SIG-M5 treated with dmso at 0.1 percent for 504 hours (cell line): ENCODE results near the gene HNRNPAB.
"Not testable (repeated sequence)": the region's sequence is repeated elsewhere in the genome, so short reads cannot be mapped to it uniquely, and the experiment has no call there.

Experiments used
- DNase-seq: peaks from one replicate; lab custom pipeline; 2025; ENCODE audit not compliant: unreplicated experiment; lab: John Stamatoyannopoulos, UW

HNRNPAB gene

GRCh38 chr5:178241688-178242231 lies 37.4 kb downstream of the HNRNPAB start:
- DNase-seq, result no peak

GRCh38 chr5:178242416-178242815 lies 38.1 kb downstream of the HNRNPAB start:
- no peak for DNase-seq

- DNase-seq, result no peak
Measured at GRCh38 chr5:178244576-178244975, 40.2 kb downstream of the HNRNPAB start.

- no peak for DNase-seq
Measured at GRCh38 chr5:178245389-178245788, 41.1 kb downstream of the HNRNPAB start.

- DNase-seq, result no peak
Measured at GRCh38 chr5:178246624-178247279, 42.4 kb downstream of the HNRNPAB start.

- DNase-seq, result no peak
Measured at GRCh38 chr5:178247481-178248456, 43.4 kb downstream of the HNRNPAB start.

GRCh38 chr5:178248750-178249149 lies 44.4 kb downstream of the HNRNPAB start:
- no peak for DNase-seq

GRCh38 chr5:178249191-178249989 lies 45.1 kb downstream of the HNRNPAB start:
- DNase-seq, result no peak

GRCh38 chr5:178250263-178250662 lies 45.9 kb downstream of the HNRNPAB start:
- DNase-seq, result no peak

- DNase-seq, result no peak
Measured at GRCh38 chr5:178252258-178252657, 47.9 kb downstream of the HNRNPAB start.

GRCh38 chr5:178253632-178254031 lies 49.3 kb downstream of the HNRNPAB start:
- DNase-seq, result not testable (repeated sequence)

- no peak for DNase-seq
Measured at GRCh38 chr5:178256746-178257145, 52.4 kb downstream of the HNRNPAB start.

GRCh38 chr5:178257650-178258049 lies 53.3 kb downstream of the HNRNPAB start:
- DNase-seq, result no peak

- no peak for DNase-seq
Measured at GRCh38 chr5:178259623-178260536, 55.5 kb downstream of the HNRNPAB start.
